IMR-90 (cell line): ENCODE data around the gene ARHGAP24. TPM values are rescaled to one million over a fixed set of nuclear protein-coding genes. Genes with fewer than 3 reads are reported as not detected.

Experiments used
- ATAC-seq: fragments of 200-7000 bp; cut with Tn5 transposase; 2 replicates; pipeline ENCODE4 v1.9.1; 2020; ENCODE audit warnings: low read depth, mild to moderate bottlenecking, moderate library complexity
- BruUV-seq: library from RNA; stranded (reverse); fragments of 400-500 nt; replicated peaks from 2 replicates; lab custom pipeline; 2021; lab: Mats Ljungman, UMichigan
- CTCF ChIA-PET: fragments of 300-600 bp; formaldehyde crosslinking; extraction: SDS; loops from one replicate; lab custom pipeline; 2021; ENCODE audit warnings: antibody characterized with exemption; lab: Yijun Ruan, JAX
- POLR2A ChIA-PET: fragments of 300-600 bp; sonication (Branson Sonifier 250); formaldehyde crosslinking; loops from one replicate; lab custom pipeline; 2022; ENCODE audit warnings: antibody characterized with exemption; ENCODE audit not compliant: unreplicated experiment; lab: Charles Lee
- DNase-seq: peaks from one replicate; pipeline ENCODE4 v3.0.0; 2013
- H2AFZ ChIP-seq: replicated peaks from 2 replicates; pipeline ENCODE3; 2013; ENCODE audit warnings: low read length, mild to moderate bottlenecking; ENCODE audit not compliant: poor library complexity
- H2AK5ac ChIP-seq: 2 replicates; pipeline ENCODE4 v1.6.1; 2013; ENCODE audit warnings: low read depth, low read length, inconsistent platforms
- H2AK9ac ChIP-seq: replicated peaks from 2 replicates; pipeline ENCODE3; 2013; ENCODE audit warnings: mild to moderate bottlenecking, low read depth, low read length, moderate library complexity; ENCODE audit not compliant: poor library complexity
- H2BK120ac ChIP-seq: 2 replicates; pipeline ENCODE4 v1.6.1; 2013; ENCODE audit warnings: low read depth, low read length, inconsistent platforms
- H2BK15ac ChIP-seq: 3 replicates; pipeline ENCODE4 v1.6.1; 2013; ENCODE audit warnings: low read depth, low read length, inconsistent platforms
- H2BK20ac ChIP-seq: 2 replicates; pipeline ENCODE4 v1.6.1; 2013; ENCODE audit warnings: low read depth, mild to moderate bottlenecking, inconsistent platforms, low read length, moderate library complexity
- H2BK5ac ChIP-seq: 2 replicates; pipeline ENCODE4 v1.6.1; 2013; ENCODE audit warnings: mild to moderate bottlenecking, low read depth, low read length, inconsistent platforms; ENCODE audit not compliant: poor library complexity, severe bottlenecking
- H3K14ac ChIP-seq: replicated peaks from 2 replicates; pipeline ENCODE4 v1.6.1; 2013; ENCODE audit warnings: low read depth, low read length, inconsistent platforms
- H3K18ac ChIP-seq: 2 replicates; pipeline ENCODE4 v1.6.1; 2013; ENCODE audit warnings: low read depth, low read length, control low read depth
- H3K23ac ChIP-seq: 2 replicates; pipeline ENCODE4 v1.6.1; 2013; ENCODE audit warnings: low read depth, low read length, inconsistent platforms
- H3K27ac ChIP-seq: 2 replicates; pipeline ENCODE4 v1.5.1; 2013; ENCODE audit warnings: mild to moderate bottlenecking, control low read depth, low read length; ENCODE audit not compliant: insufficient read depth
- H3K27me3 ChIP-seq: 2 replicates; pipeline ENCODE4 v1.6.1; 2013; ENCODE audit warnings: low read length; ENCODE audit not compliant: control insufficient read depth, insufficient read depth
- H3K36me3 ChIP-seq: 2 replicates; pipeline ENCODE4 v1.6.1; 2013; ENCODE audit warnings: low read length, mixed read lengths; ENCODE audit not compliant: control insufficient read depth, insufficient read depth
- H3K4ac ChIP-seq: 2 replicates; pipeline ENCODE4 v1.6.1; 2013; ENCODE audit warnings: low read depth, low read length, inconsistent platforms
- H3K4me1 ChIP-seq: 2 replicates; pipeline ENCODE4 v1.6.1; 2013; ENCODE audit warnings: low read length, mixed read lengths; ENCODE audit not compliant: control insufficient read depth, insufficient read depth
- H3K4me2 ChIP-seq: 2 replicates; pipeline ENCODE4 v1.6.1; 2013; ENCODE audit warnings: low read depth, mild to moderate bottlenecking, control low read depth, low read length, moderate library complexity
- H3K4me3 ChIP-seq: 2 replicates; pipeline ENCODE4 v1.5.1; 2013; ENCODE audit warnings: low read depth, mild to moderate bottlenecking, control low read depth, low read length, moderate library complexity; ENCODE audit not compliant: insufficient read depth
- H3K56ac ChIP-seq: 2 replicates; pipeline ENCODE4 v1.6.1; 2013; ENCODE audit warnings: low read length, inconsistent platforms; ENCODE audit not compliant: insufficient read depth; ENCODE audit errors: extremely low read depth
- H3K79me1 ChIP-seq, 2 experiments: 2 replicates each; pipeline ENCODE4 v1.6.1; 2013; ENCODE audit warnings: low read length in 2 of 2, inconsistent platforms in 1 of 2, low read depth in 1 of 2
- H3K9ac ChIP-seq: 2 replicates; pipeline ENCODE4 v1.6.1; 2013; ENCODE audit warnings: low read depth, low read length, control low read depth
- H3K9me1 ChIP-seq: 2 replicates; pipeline ENCODE4 v1.6.1; 2013; ENCODE audit warnings: low read length, inconsistent platforms; ENCODE audit not compliant: insufficient read depth
- H3K9me3 ChIP-seq: 2 replicates; pipeline ENCODE4 v1.6.1; 2013; ENCODE audit warnings: low read length; ENCODE audit not compliant: control insufficient read depth, insufficient read depth
- H4K20me1 ChIP-seq: 2 replicates; pipeline ENCODE4 v1.6.1; 2013; ENCODE audit warnings: low read length, inconsistent platforms; ENCODE audit not compliant: insufficient read depth
- H4K5ac ChIP-seq: 2 replicates; pipeline ENCODE4 v1.6.1; 2013; ENCODE audit warnings: mild to moderate bottlenecking, low read depth, low read length, control low read depth
- H4K8ac ChIP-seq, 2 experiments: 2 replicates each; pipeline ENCODE4 v1.6.1; 2013; ENCODE audit warnings: low read depth in 2 of 2, low read length in 2 of 2, control low read depth in 1 of 2, inconsistent platforms in 1 of 2
- H4K91ac ChIP-seq: 2 replicates; pipeline ENCODE4 v1.6.1; 2013; ENCODE audit warnings: low read depth, low read length, inconsistent platforms; ENCODE audit not compliant: insufficient read depth
- CHD1 ChIP-seq: IDR thresholded peaks from 2 replicates; pipeline ENCODE4 v1.6.1; 2012; ENCODE audit warnings: low read depth, low read length, improper control_type of control experiment
- CTCF ChIP-seq: conservative IDR thresholded peaks from 2 replicates; pipeline ENCODE4 v1.5.1; 2012; ENCODE audit warnings: mild to moderate bottlenecking, low read depth, low read length, improper control_type of control experiment
- ELK1 ChIP-seq: fragments of 150-350 bp; IDR thresholded peaks from 2 replicates; pipeline ENCODE4 v1.6.1; 2016; ENCODE audit warnings: low read depth, mild to moderate bottlenecking, low read length, moderate library complexity, borderline replicate concordance
- FOS ChIP-seq: fragments of 150-350 bp; IDR thresholded peaks from 2 replicates; pipeline ENCODE4 v1.6.1; 2016; ENCODE audit warnings: low read depth, low read length
- MAFK ChIP-seq: IDR thresholded peaks from 2 replicates; pipeline ENCODE4 v1.6.1; 2012; ENCODE audit warnings: low read depth, low read length, improper control_type of control experiment
- MAZ ChIP-seq: IDR thresholded peaks from 2 replicates; pipeline ENCODE4 v1.6.1; 2012; ENCODE audit warnings: low read depth, mild to moderate bottlenecking, low read length, improper control_type of control experiment, moderate library complexity, borderline replicate concordance
- MXI1 ChIP-seq: IDR thresholded peaks from 2 replicates; pipeline ENCODE4 v1.6.1; 2012; ENCODE audit warnings: low read depth, mild to moderate bottlenecking, low read length, moderate library complexity, borderline replicate concordance
- NFE2L2 ChIP-seq: fragments of 150-350 bp; IDR thresholded peaks from 2 replicates; pipeline ENCODE4 v1.6.1; 2016; ENCODE audit warnings: low read depth, mild to moderate bottlenecking, low read length
- POLR2A ChIP-seq: IDR thresholded peaks from 2 replicates; pipeline ENCODE4 v1.6.1; 2012; ENCODE audit warnings: mild to moderate bottlenecking, low read depth, low read length
- RAD21 ChIP-seq: IDR thresholded peaks from 2 replicates; pipeline ENCODE4 v1.6.1; 2012; ENCODE audit warnings: low read length, improper control_type of control experiment
- RCOR1 ChIP-seq: IDR thresholded peaks from 2 replicates; pipeline ENCODE4 v1.6.1; 2012; ENCODE audit warnings: mild to moderate bottlenecking, low read length, improper control_type of control experiment; ENCODE audit not compliant: insufficient replicate concordance
- RFX5 ChIP-seq: IDR thresholded peaks from 2 replicates; pipeline ENCODE4 v1.8.0; 2012; ENCODE audit warnings: low read depth, mild to moderate bottlenecking, low read length, moderate library complexity
- SMC3 ChIP-seq: fragments of 150-350 bp; IDR thresholded peaks from 2 replicates; pipeline ENCODE4 v1.6.1; 2016; ENCODE audit warnings: low read depth, mild to moderate bottlenecking, antibody characterized with exemption, low read length, moderate library complexity
- USF2 ChIP-seq: fragments of 150-350 bp; IDR thresholded peaks from 2 replicates; pipeline ENCODE4 v1.6.1; 2017; ENCODE audit warnings: mild to moderate bottlenecking, antibody characterized with exemption, low read length, low read depth
- WGBS, 2 experiments: methylation state at CpG; one replicate each; pipeline versions ENCODE4 v1.1.5 to v1.1.7; 2013; ENCODE audit warnings: missing lambda C conversion rate in 2 of 2; ENCODE audit not compliant: insufficient read length in 1 of 2; ENCODE audit errors: extremely low coverage in 2 of 2; 5-methylcytosine and 5-hydroxymethylcytosine counted together
- dilution Hi-C: fragments of 300-500 bp; cut with HindIII; formaldehyde crosslinking; loops from one replicate; pipeline ENCODE4 v1.14.3; 2018; ENCODE audit warnings: low sequenced_read_pairs; ENCODE audit not compliant: unreplicated experiment
- in situ Hi-C: fragments of 300-500 bp; cut with MboI; formaldehyde crosslinking; loops from 3 replicates; pipeline ENCODE4 v1.14.3; 2019; ENCODE audit warnings: low sequenced_read_pairs, inconsistent platforms, mixed read lengths
- intact Hi-C: fragments of 100-400 bp; cut with micrococcal nuclease; formaldehyde crosslinking; loops from 2 replicates; pipeline ENCODE4 v1.10.0; 2022
- polyA plus RNA-seq, 3 experiments: library from polyadenylated mRNA; depleted of rRNA; stranded (reverse); fragments of >200 nt; gene quantifications; 2 replicates each; pipeline ENCODE4 v1.2.3, GENCODE V29; 2012; ENCODE audit warnings: low replicate concordance in 1 of 3
- total RNA-seq: library from RNA; depleted of rRNA; stranded (reverse); fragments of >200 nt; gene quantifications from 2 replicates; pipeline ENCODE4 v1.2.3, GENCODE V29; 2012

Gene ARHGAP24
- total and polyA plus RNA-seq, 2 of the 4 experiments (the other 2 are of a cell fraction), result 11.9 to 24.0 TPM

GRCh38 chr4:85482010-85482738 lies 7.2 kb downstream of the ARHGAP24 start:
- no peak overlapping the region for H3K4ac ChIP-seq
- ATAC-seq, result no peak
- ChIA-PET POLR2A (no interaction called here), CTCF (no interaction called here)
- no peak overlapping the region for H2BK5ac ChIP-seq
- in situ Hi-C loops (no loop called here), intact Hi-C loops (no loop called here), dilution Hi-C loops (no loop called here)
- no peak overlapping the region for H3K27ac ChIP-seq
- H3K36me3 ChIP-seq, result no peaks in the 10 kb centered on the region
- no peak overlapping the region for H4K5ac ChIP-seq
- H3K9me3 ChIP-seq, result no peaks in the 10 kb centered on the region
- H2BK120ac ChIP-seq, result no peak overlapping the region
- no peak overlapping the region for H2BK20ac ChIP-seq
- no peak overlapping the region for H2AK5ac ChIP-seq
- H3K79me1 ChIP-seq, result no peaks in the 10 kb centered on the region
- H3K4me2 ChIP-seq, result no peak overlapping the region
- no peaks in the 10 kb centered on the region for H3K9me1 ChIP-seq
- H3K18ac ChIP-seq, result no peak overlapping the region
- no TSS peak for BruUV-seq
- no peak overlapping the region for H2AFZ ChIP-seq
- H4K8ac ChIP-seq, result no peak overlapping the region
- no peak overlapping the region for H3K4me3 ChIP-seq
- no peak overlapping the region for H3K9ac ChIP-seq
- H3K27me3 ChIP-seq, result peaks cover 4% of the 10 kb centered on the region
- no peak for DNase-seq
- H2BK15ac ChIP-seq, result no peak overlapping the region
- WGBS, 2 experiments, result 17% methylated on average over 1 of the region's 5 CpGs; no CpG with 5 or more reads in 1 of the 2 experiments
- H3K4me1 ChIP-seq, result no peaks in the 10 kb centered on the region
- H3K14ac ChIP-seq, result no peak overlapping the region
- TF ChIP-seq RFX5, result no peak
- no peak for TF ChIP-seq MXI1
- no peak for TF ChIP-seq NFE2L2
- no peak for TF ChIP-seq CTCF
- no peak for TF ChIP-seq CHD1
- TF ChIP-seq ELK1, result no peak
- TF ChIP-seq MAZ, result no peak
- no peak for TF ChIP-seq SMC3
- TF ChIP-seq POLR2A, result no peak
- TF ChIP-seq MAFK, result no peak
- no peak for TF ChIP-seq FOS
- TF ChIP-seq RAD21, result no peak
- TF ChIP-seq USF2, result no peak
- no peak for TF ChIP-seq RCOR1
- no peak overlapping the region for H2AK9ac ChIP-seq
- no peak overlapping the region for H4K91ac ChIP-seq
- H4K20me1 ChIP-seq, result no peaks in the 10 kb centered on the region
- H3K23ac ChIP-seq, result no peak overlapping the region
- H3K56ac ChIP-seq, result no peak overlapping the region
